Muscle of leg (tissue), 11 donors: ENCODE results near the gene LAPTM5. TPM values are rescaled to one million over a fixed set of nuclear protein-coding genes. Genes with fewer than 3 reads are reported as not detected.

Source experiments
- DNase-seq: peaks from one replicate; pipeline ENCODE4 v3.0.0; 2013
- H3K27ac ChIP-seq: one replicate; pipeline ENCODE4 v1.5.1; 2013; ENCODE audit warnings: mild to moderate bottlenecking, low read length, control low read depth
- H3K27me3 ChIP-seq: one replicate; pipeline ENCODE4 v1.6.1; 2013; ENCODE audit warnings: low read length; ENCODE audit not compliant: control insufficient read depth, insufficient read depth
- H3K36me3 ChIP-seq: one replicate; pipeline ENCODE4 v1.6.1; 2013; ENCODE audit warnings: low read length; ENCODE audit not compliant: control insufficient read depth, insufficient read depth
- H3K4me1 ChIP-seq: one replicate; pipeline ENCODE4 v1.6.1; 2013; ENCODE audit warnings: low read length; ENCODE audit not compliant: control insufficient read depth, insufficient read depth
- H3K4me3 ChIP-seq: one replicate; pipeline ENCODE4 v1.5.1; 2013; ENCODE audit warnings: low read length, control low read depth
- H3K9me3 ChIP-seq: replicated peaks from 2 replicates; pipeline ENCODE4 v1.6.1; 2013; ENCODE audit warnings: low read depth, low read length; ENCODE audit not compliant: control insufficient read depth
- WGBS: methylation state at CpG from one replicate; pipeline ENCODE4 v1.1.5; 2013; ENCODE audit warnings: missing lambda C conversion rate; ENCODE audit not compliant: insufficient coverage; 5-methylcytosine and 5-hydroxymethylcytosine counted together
- polyA plus RNA-seq, 8 donors: library from polyadenylated mRNA; unstranded; fragments of 120-200 nt; gene quantifications; one replicate each; pipeline versions ENCODE4 v1.2.1 to v1.2.3, GENCODE V29; 2013; ENCODE audit warnings: inconsistent platforms in 1 of 8, low replicate concordance in 1 of 8; ENCODE audit not compliant: insufficient read length in 8 of 8, insufficient read depth in 1 of 8
- total RNA-seq: library from RNA; stranded (reverse); fragments of 120-200 nt; gene quantifications from one replicate; pipeline ENCODE4 v1.2.4, GENCODE V29; 2013

The LAPTM5 gene
- total and polyA plus RNA-seq, 9 donors = 5.6 to 22.9 (median 17.6) TPM

- DNase-seq = peak; percentile 81
- Histone ChIP-seq H3K27ac (no peak overlapping the region), H3K27me3 (no peaks in the 10 kb centered on the region), H3K4me1 (peaks cover 43% of the 10 kb centered on the region), H3K4me3 (no peak overlapping the region), H3K9me3 (no peaks in the 10 kb centered on the region), H3K36me3 (no peaks in the 10 kb centered on the region)
- 86% methylated on average over 2 of the region's 12 CpGs for WGBS
Observed at GRCh38 chr1:30779294-30780071, 21.9 kb upstream of the LAPTM5 start.

DNA sequence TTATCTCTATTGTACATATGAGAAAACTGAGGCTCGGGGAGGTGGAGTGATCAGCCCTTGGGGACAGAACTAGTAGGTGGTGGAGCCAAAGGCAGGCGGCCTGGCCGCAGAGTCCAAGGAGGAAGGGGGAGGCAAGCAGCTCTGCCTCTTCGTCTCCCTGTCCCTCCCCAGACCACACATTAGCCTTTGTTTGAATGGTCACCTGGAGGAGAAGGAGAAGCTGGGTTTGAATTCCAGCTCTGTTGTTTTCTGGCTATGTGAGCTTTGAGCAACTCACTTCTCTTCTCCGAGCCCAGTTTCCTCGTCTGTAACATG lies 21.4 kb upstream of the LAPTM5 start:
- no peak for DNase-seq
- no peaks in the 10 kb centered on the region for H3K27me3 ChIP-seq
- peaks cover 48% of the 10 kb centered on the region for H3K4me1 ChIP-seq
- no CpG with 5 or more reads among the region's 6 CpGs for WGBS
- no peaks in the 10 kb centered on the region for H3K36me3 ChIP-seq
- no peaks in the 10 kb centered on the region for H3K9me3 ChIP-seq
- no peak overlapping the region for H3K4me3 ChIP-seq
- H3K27ac ChIP-seq = no peak overlapping the region

DNA sequence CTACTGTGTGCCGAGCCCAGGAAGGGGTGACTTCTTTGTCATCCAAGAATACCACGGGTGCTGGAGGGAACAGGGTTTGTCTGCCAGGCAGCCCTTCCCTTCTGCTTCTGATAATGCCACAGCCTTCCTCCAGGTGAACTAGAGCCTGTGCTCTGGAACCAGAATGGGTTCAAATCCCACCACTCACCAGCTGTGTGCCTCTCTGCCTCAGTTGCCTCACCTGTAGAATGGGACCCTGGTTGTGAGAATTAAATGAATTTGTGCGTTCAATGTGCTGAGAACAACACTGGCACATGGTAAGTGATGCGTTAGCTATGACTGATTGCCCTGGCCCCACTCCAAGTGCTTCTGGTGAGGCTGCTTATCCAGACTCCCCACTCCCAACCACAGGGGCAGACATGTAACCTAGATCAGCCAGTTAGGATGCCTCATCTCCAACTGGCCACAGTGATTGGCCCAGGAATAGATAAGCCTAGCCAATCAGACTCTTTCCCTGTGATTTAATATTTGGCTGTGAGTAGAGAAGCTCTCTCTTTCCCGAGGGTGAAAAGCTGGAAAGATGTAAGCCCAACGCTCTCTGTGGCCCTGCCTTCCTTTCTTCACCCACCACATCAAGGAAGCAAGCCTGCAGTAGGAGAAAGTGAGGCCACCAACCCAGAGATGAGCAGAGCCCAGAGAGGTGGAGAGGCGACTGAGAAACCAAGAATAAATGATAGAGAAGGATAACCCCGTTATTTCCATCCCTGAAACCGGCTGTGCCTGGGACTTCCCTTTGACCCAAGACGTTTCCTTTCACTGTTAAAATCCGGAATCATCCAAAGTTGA lies 20.8 kb upstream of the LAPTM5 start:
- peak; percentile 59 for DNase-seq
- peaks cover 48% of the 10 kb centered on the region for H3K4me1 ChIP-seq
- H3K27me3 ChIP-seq = no peaks in the 10 kb centered on the region
- WGBS = 100% methylated on average over 1 of the region's 11 CpGs
- no peak overlapping the region for H3K4me3 ChIP-seq
- no peak overlapping the region for H3K27ac ChIP-seq
- H3K36me3 ChIP-seq = no peaks in the 10 kb centered on the region
- no peaks in the 10 kb centered on the region for H3K9me3 ChIP-seq

DNA sequence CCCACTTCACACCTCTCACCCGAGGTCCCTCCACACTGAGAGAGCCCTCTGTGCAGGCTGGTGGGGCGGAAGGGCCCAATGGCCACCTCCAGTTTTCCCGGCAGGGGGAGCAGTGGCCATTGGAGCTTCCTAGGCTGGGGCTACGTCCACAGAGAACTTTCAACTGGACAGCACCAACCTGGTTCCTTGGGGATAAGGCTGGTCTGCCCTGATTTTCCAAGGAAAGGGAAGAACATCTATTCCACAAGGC lies 20.3 kb upstream of the LAPTM5 start:
- Histone ChIP-seq H3K27ac (no peak overlapping the region), H3K4me3 (no peak overlapping the region), H3K36me3 (no peaks in the 10 kb centered on the region), H3K4me1 (peaks cover 43% of the 10 kb centered on the region), H3K9me3 (no peaks in the 10 kb centered on the region), H3K27me3 (no peaks in the 10 kb centered on the region)
- 53% methylated on average over 4 of the region's 4 CpGs for WGBS
- no peak for DNase-seq

DNA sequence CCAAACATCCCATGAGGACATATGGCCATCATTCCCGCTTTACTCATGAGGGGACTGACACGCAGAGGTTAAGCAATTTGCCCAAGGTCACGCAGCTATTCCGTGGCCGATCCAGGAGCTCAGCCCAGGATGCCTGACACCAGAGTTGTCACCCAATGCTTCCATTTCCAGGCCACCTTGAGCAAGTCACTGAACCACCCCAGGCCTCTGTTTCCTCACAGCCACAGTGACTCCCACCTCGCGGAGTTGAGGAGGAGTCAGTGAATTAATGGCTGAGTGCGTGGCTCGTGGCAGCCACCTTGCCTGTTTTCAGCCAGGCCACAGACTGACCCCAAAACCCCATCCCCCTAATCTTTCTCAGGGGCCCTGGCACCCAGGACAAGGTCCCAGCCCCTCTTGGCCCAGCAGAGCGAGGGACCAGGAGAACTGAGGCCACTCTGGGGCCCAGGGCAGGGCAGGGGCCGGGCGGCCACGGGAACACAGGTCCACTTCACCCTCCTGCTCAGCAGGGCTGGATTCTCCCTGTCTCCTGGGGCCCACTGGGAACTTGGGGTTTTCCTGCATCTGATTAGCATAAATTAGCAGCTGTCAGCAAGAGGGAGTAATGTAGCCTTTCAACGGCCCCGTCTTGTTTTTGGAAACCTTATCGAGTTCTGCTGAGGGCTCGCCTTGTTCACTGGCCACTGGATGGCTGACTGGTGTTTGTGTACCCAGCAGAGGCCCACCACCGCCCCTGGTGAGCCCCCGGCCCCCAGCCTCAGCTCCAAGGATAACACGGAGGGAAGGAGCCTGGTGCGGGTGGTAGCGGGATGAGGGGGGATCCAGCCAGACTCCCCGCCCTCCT lies 19.7 kb upstream of the LAPTM5 start:
- Histone ChIP-seq H3K4me3 (no peak overlapping the region), H3K36me3 (no peaks in the 10 kb centered on the region), H3K27ac (no peak overlapping the region), H3K27me3 (no peaks in the 10 kb centered on the region), H3K9me3 (no peaks in the 10 kb centered on the region), H3K4me1 (peaks cover 38% of the 10 kb centered on the region)
- WGBS = 74% methylated on average over 11 of the region's 23 CpGs
- DNase-seq = no peak

GRCh38 chr1:30776097-30777059 lies 18.8 kb upstream of the LAPTM5 start:
- H3K27ac ChIP-seq = no peak overlapping the region
- H3K4me1 ChIP-seq = peaks cover 36% of the 10 kb centered on the region
- WGBS = 86% methylated on average over 9 of the region's 18 CpGs
- H3K36me3 ChIP-seq = no peaks in the 10 kb centered on the region
- no peaks in the 10 kb centered on the region for H3K27me3 ChIP-seq
- H3K9me3 ChIP-seq = no peaks in the 10 kb centered on the region
- no peak for DNase-seq
- H3K4me3 ChIP-seq = no peak overlapping the region

DNA sequence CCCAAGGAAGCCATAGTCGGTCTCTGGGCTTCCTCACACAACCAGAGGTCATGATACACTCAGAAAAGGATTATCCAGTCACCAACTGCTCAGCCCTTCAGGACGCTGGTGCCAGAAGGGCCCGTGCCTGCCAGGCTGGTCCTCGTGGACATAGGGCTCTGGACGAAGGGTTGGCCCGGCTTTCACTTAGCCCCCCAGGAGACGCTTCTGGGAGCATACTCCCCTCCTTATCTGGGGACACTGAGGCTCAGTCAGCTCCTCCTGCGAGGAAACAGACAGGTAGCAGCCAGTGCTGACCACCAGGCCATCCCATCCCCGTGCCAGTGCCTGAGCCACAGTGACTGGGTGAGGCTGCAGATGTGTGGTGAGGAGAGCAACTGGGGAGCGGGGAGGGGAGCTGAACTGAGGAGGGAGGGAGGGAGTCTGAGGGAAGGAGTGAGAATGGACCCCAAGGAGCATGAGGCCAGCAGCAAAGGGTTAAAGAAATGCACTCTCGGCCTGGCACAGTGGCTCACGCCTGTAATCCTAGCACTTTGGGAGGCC lies 17.9 kb upstream of the LAPTM5 start:
- WGBS = 83% methylated on average over 6 of the region's 12 CpGs
- H3K36me3 ChIP-seq = no peaks in the 10 kb centered on the region
- no peaks in the 10 kb centered on the region for H3K27me3 ChIP-seq
- no peaks in the 10 kb centered on the region for H3K9me3 ChIP-seq
- peaks cover 36% of the 10 kb centered on the region for H3K4me1 ChIP-seq
- H3K27ac ChIP-seq = no peak overlapping the region
- DNase-seq = no peak
- no peak overlapping the region for H3K4me3 ChIP-seq

DNA sequence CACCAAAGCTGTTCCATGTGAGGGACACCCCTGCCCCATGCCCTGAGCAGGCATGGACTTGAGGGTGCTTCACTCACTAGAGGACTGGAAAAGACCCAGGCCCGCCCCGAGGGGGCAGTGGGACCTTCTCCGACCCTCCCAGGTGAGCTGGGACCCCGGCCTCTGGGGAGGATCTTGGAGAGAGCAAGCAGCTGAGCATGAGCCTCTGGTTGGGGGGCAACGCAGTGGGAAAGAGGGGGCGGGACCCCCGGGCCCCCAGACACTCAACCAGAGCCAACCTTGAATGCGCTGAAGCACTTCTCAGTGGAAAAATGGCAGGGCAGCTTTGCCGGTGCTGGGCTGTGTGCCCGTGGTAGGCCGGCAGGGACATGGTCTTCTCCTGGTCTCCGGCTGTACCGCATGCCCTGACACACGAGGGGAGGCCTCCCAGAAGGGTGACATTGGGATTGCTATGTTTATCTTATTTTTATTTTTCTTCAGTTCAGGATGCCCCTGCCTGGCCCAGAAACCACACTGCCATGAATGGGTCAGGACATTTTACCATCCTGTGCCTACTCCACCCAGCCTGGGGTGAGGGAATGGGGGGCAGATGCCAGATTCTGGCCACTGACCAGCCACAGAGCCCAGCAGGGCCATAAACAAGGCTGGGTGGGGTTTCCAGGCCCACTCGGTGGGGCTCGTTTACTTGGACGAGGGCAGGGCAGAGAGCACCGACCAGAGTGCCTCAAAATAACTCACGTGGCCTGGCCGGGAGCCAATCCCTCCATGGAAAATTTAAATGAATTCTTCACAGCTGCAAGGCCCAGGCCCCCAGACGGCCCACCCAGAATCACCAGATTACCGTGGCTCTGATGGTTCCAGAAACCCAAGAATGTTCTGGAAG lies 17.2 kb upstream of the LAPTM5 start:
- peak; percentile 39 for DNase-seq
- peaks cover 35% of the 10 kb centered on the region for H3K4me1 ChIP-seq

More for the DNA sequence above, 17.2 kb upstream of the LAPTM5 start:
- Histone ChIP-seq H3K27ac (no peak overlapping the region), H3K27me3 (no peaks in the 10 kb centered on the region), H3K9me3 (no peaks in the 10 kb centered on the region), H3K36me3 (no peaks in the 10 kb centered on the region), H3K4me3 (no peak overlapping the region)
- 64% methylated on average over 13 of the region's 22 CpGs for WGBS
